ENCODE measurements around the gene RFTN1. TPM values are rescaled to one million over a fixed set of nuclear protein-coding genes. Genes with fewer than 3 reads are reported as not detected.

RFTN1 gene
- total and polyA plus RNA-seq, 7 donors, result 10.9 to 26.4 (median 22.2) TPM

DNA sequence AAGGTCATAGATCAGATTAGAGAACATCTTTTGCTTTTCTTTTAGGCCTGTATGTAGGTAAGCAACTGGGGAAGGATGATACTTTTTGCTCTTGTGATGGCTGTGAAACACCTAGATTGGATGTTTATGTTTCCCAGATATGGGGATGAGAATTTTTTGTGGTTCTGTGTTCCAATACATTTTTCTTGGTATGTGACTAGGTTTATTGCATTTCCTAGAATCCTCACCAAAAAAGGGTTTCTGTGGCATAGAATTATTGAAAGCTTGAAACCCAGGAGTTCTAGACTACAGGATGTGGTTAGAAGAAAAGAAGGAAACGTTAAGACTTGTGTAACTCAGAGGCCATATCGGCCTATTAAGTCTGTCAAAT, 222.7 kb downstream of the RFTN1 start:
- DNase-seq, result no peak
- TF ChIP-seq EP300 (IDR thresholded peaks at IDR 0.05) (no peak), POLR2AphosphoS5 (IDR thresholded peaks at IDR 0.05) (no peak), POLR2A (IDR thresholded peaks at IDR 0.05) (no peak)
- TF ChIP-seq, protein P1, sequence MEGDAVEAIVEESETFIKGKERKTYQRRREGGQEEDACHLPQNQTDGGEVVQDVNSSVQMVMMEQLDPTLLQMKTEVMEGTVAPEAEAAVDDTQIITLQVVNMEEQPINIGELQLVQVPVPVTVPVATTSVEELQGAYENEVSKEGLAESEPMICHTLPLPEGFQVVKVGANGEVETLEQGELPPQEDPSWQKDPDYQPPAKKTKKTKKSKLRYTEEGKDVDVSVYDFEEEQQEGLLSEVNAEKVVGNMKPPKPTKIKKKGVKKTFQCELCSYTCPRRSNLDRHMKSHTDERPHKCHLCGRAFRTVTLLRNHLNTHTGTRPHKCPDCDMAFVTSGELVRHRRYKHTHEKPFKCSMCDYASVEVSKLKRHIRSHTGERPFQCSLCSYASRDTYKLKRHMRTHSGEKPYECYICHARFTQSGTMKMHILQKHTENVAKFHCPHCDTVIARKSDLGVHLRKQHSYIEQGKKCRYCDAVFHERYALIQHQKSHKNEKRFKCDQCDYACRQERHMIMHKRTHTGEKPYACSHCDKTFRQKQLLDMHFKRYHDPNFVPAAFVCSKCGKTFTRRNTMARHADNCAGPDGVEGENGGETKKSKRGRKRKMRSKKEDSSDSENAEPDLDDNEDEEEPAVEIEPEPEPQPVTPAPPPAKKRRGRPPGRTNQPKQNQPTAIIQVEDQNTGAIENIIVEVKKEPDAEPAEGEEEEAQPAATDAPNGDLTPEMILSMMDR (IDR thresholded peaks at IDR 0.05), result no peak
- Histone ChIP-seq H3K27ac (peak overlapping the region in 1 of 4 donors; percentile 40), H3K27me3 (no peaks in the 10 kb centered on the region), H3K9me3 (no peaks in the 10 kb centered on the region), H3K36me3 (peaks cover 0 to 16% (median 7%) of the 10 kb centered on the region in 4 donors), H3K4me3 (no peak overlapping the region), H3K4me1 (peaks cover 0 to 8% (median 2%) of the 10 kb centered on the region in 4 donors)
- WGBS, 2 donors, result 35 to 60% methylated on average over 2 of the region's 2 CpGs
- intact Hi-C loops (cut with DNase I), result loop anchor here (2.0 to 10.0 kb wide), 2 partner anchors 224 to 260 kb away; partner anchors contain the start of gene RFTN1

DNA sequence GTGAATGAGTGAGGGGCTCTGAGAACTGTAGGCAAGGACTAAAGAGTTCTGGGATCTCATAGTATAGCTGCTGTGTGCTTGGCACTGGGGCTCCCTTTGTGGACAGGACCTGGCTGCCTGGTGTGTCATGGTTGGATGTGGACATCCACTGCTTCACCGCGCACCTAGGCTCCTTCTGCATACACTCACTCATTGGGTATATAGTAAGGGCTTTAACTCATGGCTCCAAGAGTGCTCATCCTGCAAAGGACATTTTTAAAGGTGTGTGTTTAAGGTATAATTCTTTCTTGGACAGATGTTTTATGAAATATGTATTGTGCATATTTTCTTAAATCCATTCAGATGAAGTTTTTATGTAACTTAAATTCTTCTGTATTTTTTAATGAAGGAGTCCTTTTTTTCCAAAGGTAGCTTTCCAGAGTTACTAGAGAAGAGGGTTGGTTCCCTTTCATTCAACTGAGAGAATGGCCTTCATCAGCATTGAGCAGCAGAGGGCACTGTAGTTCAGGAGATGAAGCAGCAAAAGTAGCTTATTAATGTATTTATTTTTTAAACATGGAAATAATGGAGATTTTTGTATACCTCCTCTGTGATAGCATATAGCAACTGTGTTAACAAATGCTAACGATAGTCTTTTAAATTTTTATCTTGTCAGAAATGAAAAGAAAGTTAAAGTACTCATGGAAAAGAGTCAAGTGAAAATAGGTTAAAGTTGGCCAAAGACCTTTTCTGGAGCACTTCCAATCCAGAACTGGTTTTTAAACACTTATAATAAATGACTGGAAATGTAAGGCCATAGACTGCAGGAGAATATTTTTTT, 223.3 kb downstream of the RFTN1 start:
- WGBS, 2 donors, result 61 to 80% methylated on average over 3 of the region's 3 CpGs
- Histone ChIP-seq H3K27ac (peak overlapping the region in 1 of 4 donors; percentile 40), H3K27me3 (no peaks in the 10 kb centered on the region), H3K9me3 (no peaks in the 10 kb centered on the region), H3K4me1 (peaks cover 0 to 8% (median 2%) of the 10 kb centered on the region in 4 donors), H3K4me3 (no peak overlapping the region), H3K36me3 (peaks cover 0 to 12% (median 5%) of the 10 kb centered on the region in 4 donors)
- intact Hi-C loops (cut with DNase I), result loop anchor here (2.0 to 10.0 kb wide), 2 partner anchors 225 to 261 kb away; partner anchors contain the start of gene RFTN1
- DNase-seq, result no peak
- TF ChIP-seq, protein P1 (IDR thresholded peaks at IDR 0.05), result peak in 3 of 4 experiments; percentile 52 to 69 (median 62)
- TF ChIP-seq POLR2A (IDR thresholded peaks at IDR 0.05), result no peak
- TF ChIP-seq EP300 (IDR thresholded peaks at IDR 0.05), result no peak

GRCh38 chr3:16289144-16289889, 224.2 kb downstream of the RFTN1 start:
- TF ChIP-seq, protein P1 (IDR thresholded peaks at IDR 0.05), result no peak
- TF ChIP-seq EP300 (IDR thresholded peaks at IDR 0.05) (no peak), POLR2A (IDR thresholded peaks at IDR 0.05) (no peak), POLR2AphosphoS5 (IDR thresholded peaks at IDR 0.05) (no peak)
- H3K9me3 ChIP-seq, result no peaks in the 10 kb centered on the region
- no peak for DNase-seq
- intact Hi-C loops (cut with DNase I), result no loop called here
- peaks cover 0 to 16% (median 3%) of the 10 kb centered on the region in 4 donors for H3K36me3 ChIP-seq
- 80 to 87% methylated on average over 2 of the region's 2 CpGs for WGBS, 2 donors
- no peak overlapping the region for H3K4me3 ChIP-seq
- H3K27me3 ChIP-seq, result no peaks in the 10 kb centered on the region
- H3K4me1 ChIP-seq, result peaks cover 0 to 8% (median 2%) of the 10 kb centered on the region in 4 donors
- H3K27ac ChIP-seq, result peak overlapping the region in 1 of 4 donors; percentile 40

GRCh38 chr3:16288664-16289063, 224.8 kb downstream of the RFTN1 start:
- intact Hi-C loops (cut with DNase I), result no loop called here
- 63 to 92% methylated on average over 1 of the region's 1 CpG for WGBS, 2 donors
- TF ChIP-seq, protein P1 (IDR thresholded peaks at IDR 0.05), result no peak
- no peak for TF ChIP-seq EP300 (IDR thresholded peaks at IDR 0.05)
- TF ChIP-seq POLR2A (IDR thresholded peaks at IDR 0.05), result no peak
- no peak for TF ChIP-seq POLR2AphosphoS5 (IDR thresholded peaks at IDR 0.05)

More at GRCh38 chr3:16288664-16289063, 224.8 kb downstream of the RFTN1 start:
- peaks cover 0 to 16% (median 4%) of the 10 kb centered on the region in 4 donors for H3K36me3 ChIP-seq
- peaks cover 0 to 8% (median 2%) of the 10 kb centered on the region in 4 donors for H3K4me1 ChIP-seq
- DNase-seq, result no peak
- no peaks in the 10 kb centered on the region for H3K27me3 ChIP-seq
- no peaks in the 10 kb centered on the region for H3K9me3 ChIP-seq
- no peak overlapping the region for H3K4me3 ChIP-seq
- peak overlapping the region in 1 of 4 donors; percentile 39 for H3K27ac ChIP-seq

All from sigmoid colon (tissue), 7 donors.